GM23338 (cell line): ENCODE measurements around the gene PRELID1.

Experiments
- CREB1 ChIP-seq: fragments of 250-450 bp; sonication (Bioruptor Pico); IDR thresholded peaks from 2 replicates; pipeline ENCODE4 v1.5.0; 2020; ENCODE audit warnings: low read depth, mild to moderate bottlenecking, moderate library complexity
- CTCF ChIP-seq, 2 experiments: fragments of 200-600 bp in 1 of 2; sonication (generic) in 1 of 2; conservative IDR thresholded peaks; 2 replicates each; pipeline versions ENCODE4 v1.5.1 to v1.6.1; 2016 to 2017; ENCODE audit warnings: antibody characterized with exemption in 2 of 2, low read depth in 2 of 2, mild to moderate bottlenecking in 2 of 2, moderate library complexity in 1 of 2
- ETS1 ChIP-seq: IDR thresholded peaks from 2 replicates; pipeline ENCODE4 v1.6.1; 2016; ENCODE audit warnings: antibody characterized with exemption
- EZH2 ChIP-seq: fragments of 200-600 bp; sonication (generic); IDR thresholded peaks from one replicate; pipeline ENCODE4 v1.8.0; 2017; ENCODE audit warnings: antibody characterized with exemption, mild to moderate bottlenecking, low read depth; ENCODE audit not compliant: unreplicated experiment
- EZH2phosphoT487 ChIP-seq: fragments of 200-600 bp; sonication (generic); IDR thresholded peaks from one replicate; pipeline ENCODE4 v1.8.1; 2018; ENCODE audit warnings: antibody characterized with exemption; ENCODE audit not compliant: unreplicated experiment
- JUNB ChIP-seq: IDR thresholded peaks from one replicate; pipeline ENCODE4 v1.6.1; 2016; ENCODE audit warnings: antibody characterized with exemption; ENCODE audit not compliant: unreplicated experiment
- NANOG ChIP-seq: IDR thresholded peaks from 2 replicates; pipeline ENCODE4 v1.6.1; 2016; ENCODE audit warnings: antibody characterized with exemption, borderline replicate concordance
- POLR2AphosphoS5 ChIP-seq: IDR thresholded peaks from 2 replicates; pipeline ENCODE4 v1.6.1; 2016; ENCODE audit warnings: antibody characterized with exemption, low read depth
- REST ChIP-seq: IDR thresholded peaks from one replicate; pipeline ENCODE4 v1.6.1; 2018; ENCODE audit warnings: antibody characterized with exemption; ENCODE audit not compliant: unreplicated experiment
- STAT1 ChIP-seq: IDR thresholded peaks from one replicate; pipeline ENCODE4 v1.6.1; 2016; ENCODE audit warnings: antibody characterized with exemption; ENCODE audit not compliant: unreplicated experiment
- ZNF114 ChIP-seq: fragments of 250-450 bp; sonication (Bioruptor Pico); IDR thresholded peaks from 2 replicates; pipeline ENCODE4 v1.5.0; 2020; ENCODE audit warnings: mild to moderate bottlenecking, moderate library complexity
- ZNF331 ChIP-seq: fragments of 250-450 bp; sonication (Bioruptor Pico); IDR thresholded peaks from 2 replicates; pipeline ENCODE4 v1.5.0; 2020; ENCODE audit warnings: low read depth, mild to moderate bottlenecking, moderate library complexity
- ZNF462 ChIP-seq: fragments of 250-450 bp; sonication (Bioruptor Pico); IDR thresholded peaks from 2 replicates; pipeline ENCODE4 v1.5.0; 2020; ENCODE audit warnings: mild to moderate bottlenecking, moderate library complexity

- TF ChIP-seq POLR2AphosphoS5: no peak
- TF ChIP-seq CTCF (conservative IDR thresholded peaks at IDR 0.05; ENCODE audit: low read depth in 2 of 2): peak; percentile 14 to 33; a peak in 2 of 4 replicates
- TF ChIP-seq STAT1: no peak
- no peak for TF ChIP-seq ZNF114 (CRISPR knock-in tag)
- TF ChIP-seq EZH2: no peak
- TF ChIP-seq REST: no peak
- no peak for TF ChIP-seq EZH2phosphoT487
- no peak for TF ChIP-seq CREB1 (CRISPR knock-in tag)
- no peak for TF ChIP-seq ZNF331 (CRISPR knock-in tag)
- TF ChIP-seq ETS1: no peak
- TF ChIP-seq JUNB: no peak
- no peak for TF ChIP-seq NANOG
- TF ChIP-seq ZNF462 (CRISPR knock-in tag): no peak
These were observed 3.2 kb upstream of the PRELID1 start for GRCh38 chr5:177300236-177300880.
